Parathyroid adenoma (tissue), 2 donors: Measurements from ENCODE around the gene HOXA3.

Experiments
- H2AFZ ChIP-seq: fragments of 300-600 bp; sonication (generic); one replicate; pipeline ENCODE4 v1.7.0; 2017; ENCODE audit warnings: antibody characterized with exemption, mild to moderate bottlenecking
- H3K27ac ChIP-seq: fragments of 300-600 bp; sonication (generic); one replicate; pipeline ENCODE4 v1.7.0; 2017
- H3K27me3 ChIP-seq: fragments of 300-600 bp; sonication (generic); one replicate; pipeline ENCODE4 v1.7.0; 2017; ENCODE audit warnings: low read length; ENCODE audit not compliant: control insufficient read depth, insufficient read depth
- H3K36me3 ChIP-seq: fragments of 300-600 bp; sonication (generic); one replicate; pipeline ENCODE4 v1.7.0; 2017; ENCODE audit warnings: low read length; ENCODE audit not compliant: control insufficient read depth, insufficient read depth
- H3K4me1 ChIP-seq: fragments of 300-600 bp; sonication (generic); one replicate; pipeline ENCODE4 v1.7.0; 2017; ENCODE audit warnings: control low read depth
- H3K4me2 ChIP-seq: fragments of 300-600 bp; sonication (generic); one replicate; pipeline ENCODE4 v1.7.0; 2017; ENCODE audit warnings: low read length
- H3K4me3 ChIP-seq: fragments of 300-600 bp; sonication (generic); one replicate; pipeline ENCODE4 v1.7.0; 2017; ENCODE audit warnings: low read depth, low read length
- H3K79me2 ChIP-seq: fragments of 300-600 bp; sonication (generic); one replicate; pipeline ENCODE4 v1.7.0; 2017; ENCODE audit warnings: control low read depth
- H3K9ac ChIP-seq: fragments of 300-600 bp; sonication (generic); one replicate; pipeline ENCODE4 v1.7.0; 2017; ENCODE audit warnings: mild to moderate bottlenecking
- H3K9me3 ChIP-seq: fragments of 300-600 bp; sonication (generic); one replicate; pipeline ENCODE4 v1.7.0; 2017; ENCODE audit warnings: low read length; ENCODE audit not compliant: control insufficient read depth
- TF ChIP-seq, protein P1 (sequence below): fragments of 300-600 bp; sonication (generic); IDR thresholded peaks from one replicate; pipeline ENCODE4 v1.7.0; 2017; ENCODE audit warnings: antibody characterized with exemption, mild to moderate bottlenecking
- donor health status: primary hyperparathyroidism.

The HOXA3 gene

DNA sequence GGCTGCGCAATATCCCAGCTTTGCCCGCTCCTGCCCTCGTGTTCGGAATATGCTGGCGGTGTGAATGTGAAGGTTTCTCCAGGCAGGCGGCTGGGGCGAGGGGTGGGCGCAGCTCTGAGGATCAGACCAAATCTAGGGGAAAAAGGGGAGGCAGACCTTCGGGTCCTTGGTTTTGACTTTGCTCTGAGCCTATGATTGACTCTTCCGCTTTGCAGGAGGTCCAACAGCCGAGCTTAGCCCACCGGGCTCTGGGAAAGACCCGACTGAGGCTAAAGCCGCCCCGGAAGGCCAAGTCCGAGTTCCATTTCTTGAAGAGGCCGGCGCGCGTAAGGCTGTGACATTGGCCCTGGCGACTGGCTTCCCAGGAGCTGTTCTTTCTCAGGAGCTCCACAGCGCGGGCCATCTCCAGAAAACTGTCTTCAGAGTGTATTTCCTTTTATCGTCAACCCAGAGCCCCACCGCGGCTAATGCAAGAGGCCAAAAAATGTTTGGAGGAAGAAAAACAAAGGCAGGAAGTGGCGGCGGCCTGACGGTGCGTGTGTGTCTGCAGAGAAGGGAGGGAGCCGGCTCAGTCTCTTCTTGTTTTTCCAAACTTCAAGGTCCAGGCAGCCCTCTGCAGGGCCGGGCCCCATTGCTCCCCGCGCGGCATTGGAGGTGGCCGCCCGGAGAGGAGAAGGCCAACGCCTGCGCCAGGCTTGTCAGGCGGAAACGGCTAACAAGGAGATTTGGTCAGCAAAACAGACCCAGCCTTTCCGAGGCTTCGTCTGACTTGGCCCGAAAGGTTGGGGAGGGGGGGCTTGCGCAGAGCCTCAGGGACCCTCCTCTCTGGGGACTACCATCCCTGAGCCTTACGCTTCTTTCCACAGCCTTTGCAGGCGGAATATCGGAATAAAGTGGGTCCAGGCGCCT, 36.3 kb upstream of the HOXA3 start:
- H3K27me3 ChIP-seq: peaks cover 40% of the 10 kb centered on the region
- no peaks in the 10 kb centered on the region for H3K4me1 ChIP-seq
- no peak overlapping the region for H3K4me2 ChIP-seq

DNA sequence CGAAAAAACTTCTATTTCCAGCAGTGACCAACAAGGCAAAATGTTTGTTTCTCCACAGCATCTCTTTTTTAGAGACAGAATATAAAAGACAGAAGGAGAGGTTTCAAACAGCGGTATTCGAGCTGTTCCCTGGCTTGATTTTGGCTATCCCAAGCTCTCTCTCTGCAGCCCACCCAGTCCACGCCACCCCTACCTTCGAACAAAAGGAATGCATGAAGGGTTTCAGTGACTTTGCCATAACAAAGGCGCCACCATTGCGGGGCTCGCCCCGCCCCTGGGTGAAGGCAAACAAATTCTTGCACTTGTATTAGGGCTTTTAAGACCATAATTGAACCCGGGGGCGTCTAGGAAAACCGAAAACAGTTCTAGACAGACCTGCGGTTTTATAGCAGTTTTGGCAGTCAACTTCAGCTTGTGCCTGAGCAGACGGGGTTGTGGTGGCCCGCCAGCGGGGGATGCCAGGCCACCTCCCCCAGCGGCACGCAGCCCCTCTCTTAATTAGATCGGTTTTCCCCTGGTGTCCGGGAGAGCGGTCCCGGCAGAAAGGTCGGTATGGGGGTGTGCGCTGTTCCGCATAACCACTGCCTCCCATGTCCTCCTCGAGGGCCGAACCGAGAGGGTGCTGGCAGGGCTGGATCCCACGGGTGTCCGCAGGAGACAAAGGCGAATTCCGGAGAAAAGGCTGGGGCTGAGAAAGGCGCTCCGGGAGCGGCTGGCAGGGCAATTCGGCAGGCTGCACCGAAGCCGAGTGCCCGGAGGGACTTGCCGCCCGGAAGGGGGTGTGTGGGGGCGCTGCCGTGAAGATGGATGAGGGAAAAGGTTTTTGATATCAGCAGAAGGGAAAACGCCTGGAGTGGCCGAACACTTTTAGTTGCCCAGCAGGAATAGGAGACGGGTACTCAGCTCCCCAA, 35.3 kb upstream of the HOXA3 start:
- Histone ChIP-seq H2AFZ (no peak overlapping the region), H3K79me2 (no peaks in the 10 kb centered on the region), H3K4me2 (no peak overlapping the region), H3K4me3 (no peak overlapping the region), H3K36me3 (no peaks in the 10 kb centered on the region), H3K9me3 (no peaks in the 10 kb centered on the region), H3K9ac (no peak overlapping the region), H3K4me1 (no peaks in the 10 kb centered on the region), H3K27ac (no peak overlapping the region), H3K27me3 (peaks cover 40% of the 10 kb centered on the region)
- TF ChIP-seq, protein P1, sequence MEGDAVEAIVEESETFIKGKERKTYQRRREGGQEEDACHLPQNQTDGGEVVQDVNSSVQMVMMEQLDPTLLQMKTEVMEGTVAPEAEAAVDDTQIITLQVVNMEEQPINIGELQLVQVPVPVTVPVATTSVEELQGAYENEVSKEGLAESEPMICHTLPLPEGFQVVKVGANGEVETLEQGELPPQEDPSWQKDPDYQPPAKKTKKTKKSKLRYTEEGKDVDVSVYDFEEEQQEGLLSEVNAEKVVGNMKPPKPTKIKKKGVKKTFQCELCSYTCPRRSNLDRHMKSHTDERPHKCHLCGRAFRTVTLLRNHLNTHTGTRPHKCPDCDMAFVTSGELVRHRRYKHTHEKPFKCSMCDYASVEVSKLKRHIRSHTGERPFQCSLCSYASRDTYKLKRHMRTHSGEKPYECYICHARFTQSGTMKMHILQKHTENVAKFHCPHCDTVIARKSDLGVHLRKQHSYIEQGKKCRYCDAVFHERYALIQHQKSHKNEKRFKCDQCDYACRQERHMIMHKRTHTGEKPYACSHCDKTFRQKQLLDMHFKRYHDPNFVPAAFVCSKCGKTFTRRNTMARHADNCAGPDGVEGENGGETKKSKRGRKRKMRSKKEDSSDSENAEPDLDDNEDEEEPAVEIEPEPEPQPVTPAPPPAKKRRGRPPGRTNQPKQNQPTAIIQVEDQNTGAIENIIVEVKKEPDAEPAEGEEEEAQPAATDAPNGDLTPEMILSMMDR: no peak

More for the DNA sequence above, 36.3 kb upstream of the HOXA3 start:
- no peak overlapping the region for H3K27ac ChIP-seq
- H3K79me2 ChIP-seq: no peaks in the 10 kb centered on the region
- TF ChIP-seq, protein P1: no peak
- H3K9me3 ChIP-seq: no peaks in the 10 kb centered on the region
- H3K36me3 ChIP-seq: no peaks in the 10 kb centered on the region
- no peak overlapping the region for H3K4me3 ChIP-seq
- H3K9ac ChIP-seq: no peak overlapping the region
- peak overlapping the region; percentile 22 for H2AFZ ChIP-seq

DNA sequence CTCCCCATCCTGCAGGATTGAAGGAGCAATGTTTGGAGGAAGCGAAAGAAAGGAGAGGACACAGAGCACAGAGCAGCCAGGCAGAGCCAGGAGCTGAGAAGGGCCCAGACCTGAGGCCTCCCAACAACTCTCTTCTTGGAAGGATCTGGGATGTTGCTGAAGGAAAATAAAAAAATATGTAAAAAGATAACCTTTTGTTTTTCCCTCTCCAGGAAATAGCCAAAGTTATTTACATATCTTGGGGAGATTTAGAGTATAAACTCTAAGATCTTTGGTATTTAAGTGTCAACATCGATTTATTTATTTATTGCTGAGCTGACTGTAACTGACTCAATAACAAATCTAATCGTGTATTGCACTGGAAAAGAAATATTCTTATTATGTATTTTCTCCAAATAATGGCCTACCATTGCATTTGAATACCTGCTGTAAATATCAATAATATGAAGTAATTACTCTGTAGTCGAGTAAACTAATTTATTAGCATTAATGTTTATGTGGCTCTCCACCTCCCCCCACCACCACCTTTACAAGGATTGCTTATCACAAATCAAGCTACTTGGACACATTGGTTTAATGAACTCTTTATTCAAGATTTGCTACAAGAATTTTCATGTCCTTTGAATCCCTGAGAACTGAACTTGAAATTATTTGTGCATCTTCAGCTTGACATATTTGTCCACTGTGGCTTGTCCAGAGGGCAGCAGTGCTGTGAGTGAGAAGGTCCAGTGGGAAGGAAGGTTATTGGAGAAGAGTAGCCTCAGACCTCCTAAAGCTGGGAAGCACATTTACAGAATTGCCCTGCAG, 34.5 kb upstream of the HOXA3 start:
- Histone ChIP-seq H3K4me1 (no peaks in the 10 kb centered on the region), H3K79me2 (no peaks in the 10 kb centered on the region), H3K9ac (no peak overlapping the region), H3K4me3 (no peak overlapping the region), H2AFZ (no peak overlapping the region), H3K36me3 (no peaks in the 10 kb centered on the region), H3K27ac (no peak overlapping the region), H3K9me3 (no peaks in the 10 kb centered on the region), H3K4me2 (no peak overlapping the region), H3K27me3 (peaks cover 46% of the 10 kb centered on the region)
- TF ChIP-seq, protein P1: no peak

DNA sequence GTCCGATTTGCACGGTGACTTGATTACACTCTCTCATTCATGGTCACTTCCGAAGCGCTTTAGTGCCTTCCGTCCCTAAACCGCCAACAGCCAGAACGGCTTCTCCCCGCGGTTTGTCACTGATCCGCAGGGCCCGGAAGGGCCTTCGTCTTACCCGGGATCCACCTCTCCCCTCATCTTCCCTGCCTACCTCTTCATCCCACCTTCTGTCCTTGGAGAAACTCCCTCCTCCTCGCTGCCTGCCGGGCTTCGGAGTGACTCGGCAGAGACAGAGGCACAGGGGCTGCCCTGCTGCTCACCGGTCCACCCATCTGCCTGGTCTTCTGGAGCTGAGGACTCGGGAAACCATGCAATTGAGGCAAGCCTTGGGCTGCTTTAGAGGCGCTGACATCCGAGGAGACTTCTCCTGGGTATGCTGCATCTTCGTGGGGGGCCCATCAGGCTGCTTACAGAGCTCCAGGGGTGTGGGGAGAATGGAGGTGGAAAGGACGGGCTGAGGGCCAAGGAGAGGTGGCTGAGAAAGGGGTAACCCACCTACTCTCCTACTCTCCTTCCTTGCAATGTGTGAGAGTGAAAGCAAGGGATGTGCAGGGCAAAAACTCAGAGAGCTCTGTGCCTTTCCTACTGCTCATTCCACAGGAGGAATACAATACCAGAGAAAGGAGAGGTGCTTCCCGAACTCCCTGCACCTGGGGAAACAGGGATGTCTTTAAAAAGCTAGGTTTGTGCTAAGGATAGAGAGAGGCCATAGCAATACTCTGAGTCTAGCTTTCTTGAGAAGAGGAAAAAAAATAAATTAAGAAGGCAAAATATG, 33.7 kb upstream of the HOXA3 start:
- no peaks in the 10 kb centered on the region for H3K79me2 ChIP-seq
- no peak overlapping the region for H3K9ac ChIP-seq
- no peak overlapping the region for H2AFZ ChIP-seq
- no peak overlapping the region for H3K27ac ChIP-seq
- H3K36me3 ChIP-seq: no peaks in the 10 kb centered on the region
- TF ChIP-seq, protein P1: no peak
- H3K27me3 ChIP-seq: peaks cover 46% of the 10 kb centered on the region
- no peaks in the 10 kb centered on the region for H3K9me3 ChIP-seq
- H3K4me2 ChIP-seq: no peak overlapping the region
- H3K4me3 ChIP-seq: no peak overlapping the region
- H3K4me1 ChIP-seq: no peaks in the 10 kb centered on the region
